ENCODE data around the gene ZNF836.
"Not testable (repeated sequence)": the region's sequence is repeated elsewhere in the genome, so short reads cannot be mapped to it uniquely, and the experiment has no call there.

ZNF836 gene
- 0.83 to 11.2 (median 3.1) reads per million in 17 experiments for total RNA-seq

GRCh38 chr19:52171321-52172169 lies at the start of gene ZNF836:
Gene ZNF836 (minus strand): TSS chr19:52171621. CDS start chr19:52168072, 3,549 bp downstream.
- DNase-seq = peak; percentile 71 to 92 (median 82)

DNA sequence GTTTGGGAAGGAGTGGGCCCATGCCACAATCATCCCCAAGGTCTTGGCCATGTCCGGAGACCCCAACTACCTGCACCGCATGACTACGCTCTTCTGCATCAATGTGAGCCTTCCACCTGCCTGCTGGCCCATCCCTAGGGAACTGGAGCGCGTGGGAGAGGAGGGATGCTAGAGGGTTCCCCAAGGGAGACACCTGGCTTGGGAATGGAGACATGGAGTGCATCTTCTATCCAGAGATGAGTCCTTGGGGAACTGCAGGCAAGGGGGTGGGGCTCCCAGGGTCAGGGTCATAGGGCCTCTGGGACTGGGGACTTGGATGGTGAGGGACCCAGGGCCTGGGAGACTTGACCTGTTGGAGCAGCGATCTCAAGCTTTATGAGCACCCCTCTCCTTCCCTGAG lies 49.6 kb upstream of the ZNF836 start:
- DNase-seq = no peak

DNA sequence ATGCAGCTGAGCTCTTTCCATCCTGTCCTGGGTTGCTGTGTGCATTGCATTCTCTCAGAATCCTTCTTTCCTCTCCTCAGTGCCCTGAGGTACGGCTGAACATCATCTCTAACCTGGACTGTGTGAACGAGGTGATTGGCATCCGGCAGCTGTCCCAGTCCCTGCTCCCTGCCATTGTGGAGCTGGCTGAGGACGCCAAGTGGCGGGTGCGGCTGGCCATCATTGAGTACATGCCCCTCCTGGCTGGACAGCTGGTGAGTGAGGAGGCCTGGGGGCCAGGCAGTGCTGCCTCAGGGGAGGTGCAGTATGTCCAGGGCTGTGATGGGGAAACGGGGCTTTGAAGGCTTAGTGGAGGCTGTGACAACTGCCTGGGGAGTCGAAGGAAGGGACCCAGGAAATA lies 48.2 kb upstream of the ZNF836 start:
- DNase-seq = no peak

GRCh38 chr19:52217576-52217975 lies 46.2 kb upstream of the ZNF836 start:
- DNase-seq = no peak

DNA sequence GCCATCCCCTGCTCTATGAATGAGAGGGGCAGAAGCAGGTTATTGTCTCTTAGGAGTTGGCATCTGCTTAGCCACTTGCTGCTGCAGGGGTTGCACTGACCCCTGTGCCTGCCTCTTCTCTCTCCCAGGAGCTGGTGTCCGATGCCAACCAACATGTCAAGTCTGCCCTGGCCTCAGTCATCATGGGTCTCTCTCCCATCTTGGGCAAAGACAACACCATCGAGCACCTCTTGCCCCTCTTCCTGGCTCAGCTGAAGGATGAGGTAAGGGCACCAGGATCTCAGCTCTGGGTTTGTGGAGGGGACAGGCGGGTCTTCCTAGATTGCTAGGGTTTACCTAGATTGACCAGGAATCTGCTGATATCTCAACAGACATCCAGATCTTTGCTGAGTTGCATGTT lies 45.0 kb upstream of the ZNF836 start:
- no peak for DNase-seq

DNA sequence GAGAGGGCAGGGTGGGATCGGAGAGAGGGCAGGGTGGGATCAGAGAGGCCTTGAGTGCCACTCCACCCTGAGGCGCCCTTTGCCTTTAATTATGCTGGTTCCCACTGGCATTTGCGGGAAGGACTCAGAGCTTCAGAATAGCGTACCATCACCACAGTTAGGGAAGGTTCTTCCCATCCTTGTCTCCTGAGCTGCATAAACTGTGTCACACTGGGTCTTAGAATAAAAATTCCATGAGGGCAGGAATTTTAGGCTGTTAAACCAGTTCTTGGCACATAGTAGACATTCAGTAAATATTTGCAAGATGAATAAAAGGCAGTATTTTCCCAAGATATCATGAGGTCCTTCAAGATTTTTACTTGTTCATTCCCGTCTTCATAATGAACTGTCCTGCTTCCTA lies 42.8 kb upstream of the ZNF836 start:
- no peak for DNase-seq

GRCh38 chr19:52212572-52213255 lies 41.3 kb upstream of the ZNF836 start:
- DNase-seq = no peak

DNA sequence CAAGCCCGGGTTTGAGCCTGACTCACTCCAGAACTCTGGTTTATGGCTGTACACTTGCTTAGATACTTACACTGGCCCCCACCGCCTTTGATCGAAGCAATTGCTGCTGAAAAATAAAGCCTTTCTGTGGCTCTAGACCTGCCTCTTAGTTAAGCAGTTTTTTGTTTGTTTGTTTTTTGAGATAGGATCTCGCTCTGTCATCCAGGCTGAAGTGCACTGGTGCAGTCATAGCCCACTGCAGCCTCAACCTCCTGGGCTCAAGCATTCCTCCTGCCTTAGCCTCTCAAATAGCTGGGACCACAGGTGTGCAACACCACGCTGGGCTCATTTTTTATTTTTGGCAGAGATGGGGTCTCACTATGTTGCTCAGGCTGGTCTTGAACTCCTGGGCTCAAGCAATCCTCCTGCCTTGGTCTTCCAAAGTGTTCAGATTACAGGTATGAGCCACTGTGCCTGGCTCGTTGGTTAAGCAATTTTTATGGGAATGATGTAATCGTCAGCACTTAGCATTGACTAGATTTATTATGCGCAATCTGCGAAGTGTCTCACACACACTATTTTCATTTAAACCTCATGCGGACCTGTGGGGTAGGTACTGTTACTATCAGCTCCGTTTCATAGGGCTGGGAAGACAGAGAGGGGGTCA lies 40.6 kb upstream of the ZNF836 start:
- no peak for DNase-seq

DNA sequence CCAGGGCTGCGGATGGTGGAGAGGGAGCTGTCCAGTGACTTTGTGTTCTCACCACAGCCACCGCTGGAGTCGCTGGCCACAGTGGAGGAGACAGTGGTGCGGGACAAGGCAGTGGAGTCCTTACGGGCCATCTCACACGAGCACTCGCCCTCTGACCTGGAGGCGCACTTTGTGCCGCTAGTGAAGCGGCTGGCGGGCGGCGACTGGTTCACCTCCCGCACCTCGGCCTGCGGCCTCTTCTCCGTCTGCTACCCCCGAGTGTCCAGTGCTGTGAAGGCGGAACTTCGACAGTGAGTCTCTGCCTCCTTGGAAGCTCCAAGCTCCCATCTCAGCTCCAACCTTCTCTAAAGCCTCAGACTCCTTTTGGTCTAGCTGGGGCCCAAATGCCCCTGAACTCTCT lies 39.8 kb upstream of the ZNF836 start:
- no peak for DNase-seq

DNA sequence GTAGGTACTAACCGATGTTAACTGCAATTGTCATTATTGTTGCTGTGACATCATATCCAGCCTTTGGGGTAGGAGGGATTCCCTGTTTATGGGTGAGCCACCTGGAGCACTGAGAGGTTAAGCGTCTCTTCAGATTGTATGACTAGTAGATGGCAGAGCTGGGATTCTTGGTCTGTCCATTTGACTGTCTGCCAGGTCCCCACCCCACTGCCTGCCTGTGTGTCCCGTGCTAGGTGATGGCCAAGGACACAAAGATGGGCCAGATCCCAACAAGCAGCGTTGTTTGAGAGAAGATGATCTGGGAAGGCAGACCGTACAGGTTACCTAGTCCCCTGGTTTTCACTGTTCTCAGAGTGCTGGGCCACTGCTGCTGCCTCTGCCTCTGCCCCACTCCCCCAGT lies 35.1 kb upstream of the ZNF836 start:
- DNase-seq = no peak

GRCh38 chr19:52200755-52201391 lies 29.5 kb upstream of the ZNF836 start:
- not testable (repeated sequence) for DNase-seq

- DNase-seq = peak; percentile 43 to 75 (median 70)
Observed at GRCh38 chr19:52200044-52200443, 28.6 kb upstream of the ZNF836 start.

- no peak for DNase-seq
Observed at GRCh38 chr19:52198678-52199077, 27.3 kb upstream of the ZNF836 start.

- DNase-seq = no peak
Observed at GRCh38 chr19:52197964-52198363, 26.5 kb upstream of the ZNF836 start.

DNA sequence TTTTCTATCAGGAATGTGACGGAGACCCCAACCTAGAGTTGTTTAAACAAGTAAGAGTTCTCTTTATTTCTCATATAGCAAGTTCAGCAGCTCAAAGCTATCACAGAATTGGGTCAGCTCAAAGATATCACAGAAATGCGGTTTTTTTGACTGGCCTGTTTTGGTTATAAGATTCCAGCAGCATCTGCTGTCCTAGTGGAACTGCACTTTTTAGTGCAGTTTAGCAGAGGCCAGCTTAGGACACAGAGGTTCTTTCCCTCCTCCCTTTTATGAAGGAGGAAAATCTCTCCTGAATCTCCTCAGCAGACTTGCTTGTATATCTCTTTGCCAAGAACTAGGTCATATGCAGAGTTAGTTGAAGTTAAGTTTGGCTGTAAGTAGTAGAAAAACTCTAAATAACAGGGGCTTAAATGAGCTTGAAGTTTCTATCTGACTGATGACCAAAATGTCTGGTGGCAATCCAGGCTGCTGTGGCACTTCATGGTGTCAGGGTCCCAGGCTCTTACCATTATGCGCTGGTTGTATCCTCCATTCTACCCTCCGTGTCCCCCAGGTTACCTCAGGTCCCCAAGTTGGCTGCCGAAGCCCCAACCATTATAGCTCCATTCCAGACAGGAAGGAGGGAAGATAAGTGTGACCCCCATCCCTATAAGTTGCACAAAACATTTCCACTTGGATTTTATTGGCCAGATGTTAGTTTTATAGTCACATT lies 25.0 kb upstream of the ZNF836 start:
- no peak for DNase-seq

GRCh38 chr19:52191951-52192350 lies 20.5 kb upstream of the ZNF836 start:
- DNase-seq = no peak

DNA sequence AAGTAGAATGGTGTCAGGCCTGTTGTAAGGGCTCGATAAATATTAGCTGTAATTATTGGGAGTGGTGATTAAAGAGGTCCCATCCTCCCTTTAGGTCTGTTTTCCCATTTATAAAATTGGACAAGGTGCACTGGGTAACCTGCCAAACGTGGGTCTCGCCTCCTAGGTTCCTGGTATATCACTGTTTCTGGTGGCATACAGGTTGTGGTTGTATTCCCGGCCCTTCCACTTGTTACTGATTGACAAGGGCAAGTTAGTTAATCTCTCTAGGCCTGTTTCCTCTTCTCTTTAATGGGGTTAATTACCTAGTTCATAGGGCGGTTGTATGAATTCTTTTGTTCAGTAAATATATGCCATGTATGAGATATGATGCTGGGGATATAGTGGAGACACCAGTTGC lies 20.0 kb upstream of the ZNF836 start:
- no peak for DNase-seq

GRCh38 chr19:52190487-52191293 lies 19.3 kb upstream of the ZNF836 start:
- DNase-seq = peak in 2 of 4 experiments; percentile 14 to 16

DNA sequence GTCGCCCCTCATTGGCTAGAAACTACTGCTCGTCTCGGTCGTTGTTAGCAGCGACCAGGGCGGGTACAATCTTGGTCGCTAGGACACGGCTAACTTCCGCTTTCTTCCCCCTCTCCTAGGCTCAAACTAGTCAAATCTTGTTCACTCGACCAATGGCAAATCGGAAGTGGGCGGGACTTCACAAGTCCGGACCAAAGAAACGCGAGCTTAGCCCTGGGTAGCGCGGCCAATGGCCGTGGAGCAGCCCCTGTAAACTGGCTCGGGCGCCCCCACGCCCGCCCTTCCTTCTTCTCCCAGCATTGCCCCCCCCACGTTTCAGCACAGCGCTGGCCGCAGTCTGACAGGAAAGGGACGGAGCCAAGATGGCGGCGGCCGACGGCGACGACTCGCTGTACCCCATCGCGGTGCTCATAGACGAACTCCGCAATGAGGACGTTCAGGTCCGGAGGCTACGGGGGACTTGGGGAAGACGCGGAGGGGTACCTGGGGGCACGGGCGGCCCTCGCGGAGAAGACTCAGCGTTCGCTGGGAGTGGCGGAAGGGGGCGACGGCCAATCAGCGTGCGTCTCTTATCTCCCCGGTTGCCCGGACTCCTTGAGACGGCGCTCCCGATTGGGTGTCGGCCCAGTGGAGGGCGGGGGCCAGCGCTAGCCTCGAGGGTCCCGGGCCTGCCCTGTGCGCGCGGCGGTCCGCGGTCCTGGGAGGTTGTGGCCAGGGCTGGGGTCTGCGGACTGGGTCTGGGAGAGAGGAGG lies 18.5 kb upstream of the ZNF836 start, which contains the start of gene PPP2R1A:
PPP2R1A (plus strand) TSS at position 318 of the 752 bp plus-strand sequence; CDS start at position 363, 45 bp downstream.
- DNase-seq = peak; percentile 100

Data from suppressor macrophage (primary cell).